Measurements from ENCODE around the gene SLC6A19. TPM values are rescaled to one million over a fixed set of nuclear protein-coding genes. Genes with fewer than 3 reads are reported as not detected.

SLC6A19 gene
- total and polyA plus RNA-seq, 9 of the 15 experiments (the other 6 are each of a cell fraction or from before 2014, with no cell fraction given) = 0.03 to 1.6 (median 0.59) TPM

GRCh38 chr5:1239505-1240251, 38.3 kb downstream of the SLC6A19 start (continued):
- TF ChIP-seq ATF3 (IDR thresholded peaks at IDR 0.05) = no peak
- TF ChIP-seq ATF3 (CRISPR knock-in tag; conservative IDR thresholded peaks at IDR 0.05) = no peak
- TF ChIP-seq HMG20B (CRISPR knock-in tag; IDR thresholded peaks at IDR 0.05) = no peak
- TF ChIP-seq TFAP4 (CRISPR knock-in tag; IDR thresholded peaks at IDR 0.05; ENCODE audit: borderline replicate concordance) = peak; percentile 66; the same call in 1 of the 2 replicates
- TF ChIP-seq MAFG (tag; conservative IDR thresholded peaks at IDR 0.05) = no peak
- TF ChIP-seq SREBF1 (IDR thresholded peaks at IDR 0.05; ENCODE audit: borderline replicate concordance, low read depth, low read length) = 0 out of 2 replicates have a peak, but pooled peaks have one; percentile 51
- peak; percentile 20; the same call in 1 of the 2 replicates for TF ChIP-seq MTA3 (IDR thresholded peaks at IDR 0.05; ENCODE audit: borderline replicate concordance)
- peak; percentile 25; the same call in 1 of the 2 replicates for TF ChIP-seq SOX6 (IDR thresholded peaks at IDR 0.05)
- TF ChIP-seq ZEB2 (IDR thresholded peaks at IDR 0.05) = peak; percentile 53; the same call in 1 of the 2 replicates
- TF ChIP-seq HMGN3 (IDR thresholded peaks at IDR 0.05; ENCODE audit: borderline replicate concordance, extremely low read depth, insufficient read length, low read depth, low read length) = peak; percentile 16
- TF ChIP-seq POLR3G (IDR thresholded peaks at IDR 0.05; ENCODE audit: extremely low read depth, insufficient read length, insufficient replicate concordance) = no peak

Measured in K562 (cell line).